GM19455 (cell line): ENCODE data around the gene VPS52.
"Not testable (repeated sequence)": the region's sequence is repeated elsewhere in the genome, so short reads cannot be mapped to it uniquely, and the experiment has no call there.

ENCODE experiments used
- ATAC-seq: cut with Tn5 transposase; IDR thresholded peaks from one replicate; pipeline ENCODE4 v1.9.1; 2021; ENCODE audit not compliant: unreplicated experiment

VPS52 gene

GRCh38 chr6:33285214-33285613 is 13.5 kb upstream of the VPS52 start:
- ATAC-seq, result not testable (repeated sequence)

GRCh38 chr6:33280539-33280938 is 8.9 kb upstream of the VPS52 start:
- ATAC-seq, result no peak

- ATAC-seq, result no peak
These were observed 8.4 kb upstream of the VPS52 start for GRCh38 chr6:33279971-33280511.

- no peak for ATAC-seq
These were observed 7.6 kb upstream of the VPS52 start for GRCh38 chr6:33279257-33279695.

GRCh38 chr6:33278810-33279209 is 7.1 kb upstream of the VPS52 start:
- no peak for ATAC-seq

- no peak for ATAC-seq
These were observed 6.7 kb upstream of the VPS52 start for GRCh38 chr6:33278392-33278741.

- no peak for ATAC-seq
These were observed 6.2 kb upstream of the VPS52 start for GRCh38 chr6:33277663-33278391.

- peak; percentile 61 for ATAC-seq
These were observed 5.4 kb upstream of the VPS52 start, which contains the start of gene B3GALT4 for GRCh38 chr6:33276864-33277662. Gene B3GALT4, plus strand, starts transcription at chr6:33277123. Its CDS starts 297 bp downstream, at chr6:33277420.

GRCh38 chr6:33276581-33276863 is 4.8 kb upstream of the VPS52 start:
- ATAC-seq, result no peak

- not testable (repeated sequence) for ATAC-seq
These were observed 4.3 kb upstream of the VPS52 start for GRCh38 chr6:33275795-33276580.

GRCh38 chr6:33273924-33274902 is 2.5 kb upstream of the VPS52 start:
- no peak for ATAC-seq

- ATAC-seq, result no peak
These were observed 1.6 kb upstream of the VPS52 start for GRCh38 chr6:33273129-33273923.

GRCh38 chr6:33272275-33273128 is 826 bp upstream of the VPS52 start:
- ATAC-seq, result no peak

GRCh38 chr6:33271117-33271467 is 584 bp downstream of the VPS52 start:
- no peak for ATAC-seq

GRCh38 chr6:33264015-33264414 is 7.7 kb downstream of the VPS52 start:
- ATAC-seq, result no peak

GRCh38 chr6:33262490-33262889 is 9.2 kb downstream of the VPS52 start:
- not testable (repeated sequence) for ATAC-seq

- no peak for ATAC-seq
These were observed 12.6 kb downstream of the VPS52 start for GRCh38 chr6:33259032-33259431.

- no peak for ATAC-seq
These were observed 17.1 kb downstream of the VPS52 start for GRCh38 chr6:33254591-33254990.

GRCh38 chr6:33252759-33253158 is 18.9 kb downstream of the VPS52 start:
- ATAC-seq, result no peak
